HG03159 (cell line): ENCODE results near the gene SMC1B.
"Not testable (repeated sequence)": the region's sequence is repeated elsewhere in the genome, so short reads cannot be mapped to it uniquely, and the experiment has no call there.

ENCODE experiments used
- ATAC-seq: cut with Tn5 transposase; IDR thresholded peaks from one replicate; pipeline ENCODE4 v1.9.1; 2021; ENCODE audit warnings: mild to moderate bottlenecking, moderate library complexity; ENCODE audit not compliant: unreplicated experiment

SMC1B gene

GRCh38 chr22:45421349-45422055 lies 8.1 kb upstream of the SMC1B start:
- ATAC-seq = no peak

GRCh38 chr22:45420539-45420938 lies 7.1 kb upstream of the SMC1B start:
- ATAC-seq = no peak

- ATAC-seq = no peak
Observed at GRCh38 chr22:45420011-45420410, 6.6 kb upstream of the SMC1B start.

GRCh38 chr22:45418770-45419138 lies 5.4 kb upstream of the SMC1B start:
- no peak for ATAC-seq

GRCh38 chr22:45418056-45418769 lies 4.8 kb upstream of the SMC1B start:
- no peak for ATAC-seq

- ATAC-seq = no peak
Observed at GRCh38 chr22:45413013-45413367, 409 bp downstream of the SMC1B start.

GRCh38 chr22:45407793-45408192 lies 5.6 kb downstream of the SMC1B start:
- no peak for ATAC-seq

- no peak for ATAC-seq
Observed at GRCh38 chr22:45402466-45402985, 10.9 kb downstream of the SMC1B start.

- no peak for ATAC-seq
Observed at GRCh38 chr22:45399712-45400445, 13.5 kb downstream of the SMC1B start.

GRCh38 chr22:45398214-45398613 lies 15.2 kb downstream of the SMC1B start:
- no peak for ATAC-seq

- ATAC-seq = no peak
Observed at GRCh38 chr22:45397806-45398205, 15.6 kb downstream of the SMC1B start.

- no peak for ATAC-seq
Observed at GRCh38 chr22:45389546-45389945, 23.9 kb downstream of the SMC1B start.

- no peak for ATAC-seq
Observed at GRCh38 chr22:45381348-45381747, 32.1 kb downstream of the SMC1B start.

- ATAC-seq = no peak
Observed at GRCh38 chr22:45376703-45377102, 36.7 kb downstream of the SMC1B start.

GRCh38 chr22:45376009-45376408 lies 37.4 kb downstream of the SMC1B start:
- ATAC-seq = no peak

GRCh38 chr22:45373592-45373991 lies 39.8 kb downstream of the SMC1B start:
- not testable (repeated sequence) for ATAC-seq

GRCh38 chr22:45366713-45367112 lies 46.7 kb downstream of the SMC1B start:
- ATAC-seq = no peak

GRCh38 chr22:45359627-45360026 lies 53.8 kb downstream of the SMC1B start:
- no peak for ATAC-seq

- ATAC-seq = no peak
Observed at GRCh38 chr22:45358127-45358526, 55.3 kb downstream of the SMC1B start.

GRCh38 chr22:45357490-45357889 lies 55.9 kb downstream of the SMC1B start:
- no peak for ATAC-seq

- ATAC-seq = no peak
Observed at GRCh38 chr22:45353786-45354185, 59.6 kb downstream of the SMC1B start.

GRCh38 chr22:45352757-45353156 lies 60.6 kb downstream of the SMC1B start:
- not testable (repeated sequence) for ATAC-seq
